Naive B cell (primary cell): Measurements from ENCODE around the gene TAL2. TPM values are rescaled to one million over a fixed set of nuclear protein-coding genes. Genes with fewer than 3 reads are reported as not detected.

Source experiments
- ATAC-seq, 2 donors: fragments of 150-1000 bp; cut with Tn5 transposase; 2 replicates each; pipeline ENCODE4 v1.10.0; 2021; ENCODE audit warnings: low read depth in 2 of 2, mild to moderate bottlenecking in 2 of 2, moderate library complexity in 2 of 2
- DNase-seq: peaks from one replicate; pipeline ENCODE4 v3.0.0; 2022
- H3K27ac Mint-ChIP-seq, 6 donors: one replicate each; pipeline ENCODE4 v1.8.0; 2020 to 2022; ENCODE audit warnings: mild to moderate bottlenecking in 6 of 6, mixed read lengths in 6 of 6, moderate library complexity in 5 of 6, inconsistent platforms in 2 of 6
- H3K27me3 Mint-ChIP-seq, 3 donors: one replicate each; pipeline ENCODE4 v1.8.0; 2021 to 2022; ENCODE audit warnings: mixed read lengths in 3 of 3, mild to moderate bottlenecking in 1 of 3
- H3K36me3 Mint-ChIP-seq, 2 donors: one replicate each; pipeline ENCODE4 v1.8.0; 2020 to 2022; ENCODE audit warnings: mixed read lengths in 2 of 2, inconsistent platforms in 1 of 2, mild to moderate bottlenecking in 1 of 2
- H3K4me1 Mint-ChIP-seq, 3 donors: one replicate each; pipeline ENCODE4 v1.8.0; 2020 to 2022; ENCODE audit warnings: mixed read lengths in 3 of 3, inconsistent platforms in 1 of 3, mild to moderate bottlenecking in 1 of 3, moderate library complexity in 1 of 3
- H3K4me3 Mint-ChIP-seq, 8 donors: one replicate each; pipeline ENCODE4 v1.8.0; 2020 to 2022; ENCODE audit warnings: mild to moderate bottlenecking in 8 of 8, mixed read lengths in 8 of 8, moderate library complexity in 8 of 8, inconsistent platforms in 2 of 8
- H3K9me3 Mint-ChIP-seq, 7 donors: one replicate each; pipeline ENCODE4 v1.8.0; 2020 to 2022; ENCODE audit warnings: mixed read lengths in 7 of 7, mild to moderate bottlenecking in 5 of 7, inconsistent platforms in 2 of 7, moderate library complexity in 1 of 7
- polyA plus RNA-seq, 6 donors: library from polyadenylated mRNA; unstranded; fragments of 300-500 nt; fragmentation: Illumina TruSeq; gene quantifications; one replicate each; pipeline ENCODE4 v1.2.3, GENCODE V29; 2021; ENCODE audit warnings: low read depth in 6 of 6

The TAL2 gene
- polyA plus RNA-seq: 1 to 10 TPM; 1.4 to 5.3 (median 2.5) TPM

GRCh38 chr9:105662184-105663104, at the start of gene TAL2:
TSS of gene TAL2 (plus strand) at chr9:105662457. CDS start at chr9:105662497, 40 bp downstream.
- H3K4me3 Mint-ChIP-seq: peak within 1 kb of the TSS; percentile 3 to 86 (median 56)
- peaks cover 0 to 2% (median 0%) of the 10 kb centered on the region in 7 donors for H3K9me3 Mint-ChIP-seq
- peak within 1 kb of the TSS; percentile 78 to 98 (median 92) for H3K27ac Mint-ChIP-seq

GRCh38 chr9:105621001-105621400, 41.3 kb upstream of the TAL2 start:
- Mint-ChIP-seq H3K4me3 (no peak overlapping the region), H3K4me1 (no peaks in the 10 kb centered on the region), H3K27me3 (no peaks in the 10 kb centered on the region), H3K36me3 (peaks cover 8 to 12% of the 10 kb centered on the region in 2 donors), H3K9me3 (no peaks in the 10 kb centered on the region), H3K27ac (no peak overlapping the region)
- DNase-seq: no peak
- ATAC-seq: no peak

More at GRCh38 chr9:105662184-105663104, at the start of gene TAL2:
- H3K36me3 Mint-ChIP-seq: no peaks in the 10 kb centered on the region
- peaks cover 20 to 36% (median 28%) of the 10 kb centered on the region in 3 donors for H3K4me1 Mint-ChIP-seq
- ATAC-seq (peak; percentile 95 to 97), DNase-seq (peak; percentile 71)
- H3K27me3 Mint-ChIP-seq: peaks cover 7 to 12% (median 11%) of the 10 kb centered on the region in 3 donors

- no peaks in the 10 kb centered on the region for H3K4me1 Mint-ChIP-seq
- peaks cover 0 to 6% (median 0%) of the 10 kb centered on the region in 7 donors for H3K9me3 Mint-ChIP-seq
- H3K27ac Mint-ChIP-seq: peak overlapping the region in 1 of 6 donors; percentile 23
- no peak overlapping the region for H3K4me3 Mint-ChIP-seq
- ATAC-seq: no peak
- no peak for DNase-seq
- H3K36me3 Mint-ChIP-seq: peaks cover 20 to 21% of the 10 kb centered on the region in 2 donors
- H3K27me3 Mint-ChIP-seq: no peaks in the 10 kb centered on the region
Measured at GRCh38 chr9:105625088-105625487, 37.2 kb upstream of the TAL2 start.

DNA sequence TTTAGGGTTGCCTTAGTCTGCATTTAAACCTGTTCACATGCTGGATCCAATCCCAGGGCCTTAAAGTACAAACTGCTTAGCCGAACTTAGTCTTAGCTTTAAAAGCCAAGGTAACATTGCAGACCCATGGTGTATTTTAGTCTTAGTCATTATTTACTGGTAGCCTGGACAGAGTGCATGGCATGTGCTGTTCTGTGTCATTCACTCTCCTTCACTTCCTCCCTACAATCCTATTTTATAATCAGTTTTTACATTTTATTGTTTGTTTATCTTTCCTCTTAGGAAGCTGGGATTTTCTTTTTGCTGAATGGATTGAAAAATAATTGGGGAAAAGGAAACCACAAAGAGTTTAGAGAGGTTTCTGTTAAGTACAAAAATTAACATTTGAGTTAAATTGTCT, 29.4 kb upstream of the TAL2 start:
- no peak overlapping the region for H3K4me3 Mint-ChIP-seq
- H3K36me3 Mint-ChIP-seq: peaks cover 10 to 30% of the 10 kb centered on the region in 2 donors
- ATAC-seq (no peak), DNase-seq (no peak)
- no peak overlapping the region for H3K27ac Mint-ChIP-seq
- no peaks in the 10 kb centered on the region for H3K27me3 Mint-ChIP-seq
- no peaks in the 10 kb centered on the region for H3K4me1 Mint-ChIP-seq
- H3K9me3 Mint-ChIP-seq: peaks cover 0 to 7% (median 0%) of the 10 kb centered on the region in 7 donors

DNA sequence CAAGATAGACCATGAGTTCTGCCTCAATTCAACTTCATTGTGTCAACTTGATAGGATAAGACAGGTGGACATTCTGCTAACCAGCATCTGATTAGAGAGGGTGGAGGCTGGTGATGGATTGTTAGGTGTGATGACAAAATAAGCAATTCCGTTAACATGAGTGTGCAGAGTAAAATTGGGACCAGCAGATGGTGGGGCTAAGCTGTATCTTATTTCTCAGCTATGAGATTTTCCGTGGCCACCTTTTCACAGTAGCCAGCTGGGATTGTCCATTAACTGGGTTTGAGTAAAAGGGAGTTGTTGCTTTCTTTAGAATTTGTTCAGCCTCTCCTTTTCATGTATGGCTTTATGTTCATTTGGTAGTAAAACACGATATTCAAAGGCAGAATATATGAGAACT, 28.8 kb upstream of the TAL2 start:
- no peak for ATAC-seq
- Mint-ChIP-seq H3K4me1 (no peaks in the 10 kb centered on the region), H3K27me3 (no peaks in the 10 kb centered on the region), H3K4me3 (no peak overlapping the region), H3K9me3 (peaks cover 0 to 7% (median 0%) of the 10 kb centered on the region in 7 donors), H3K36me3 (peaks cover 8 to 25% of the 10 kb centered on the region in 2 donors), H3K27ac (peak overlapping the region in 2 of 6 donors; percentile 28 to 72)
- no peak for DNase-seq

DNA sequence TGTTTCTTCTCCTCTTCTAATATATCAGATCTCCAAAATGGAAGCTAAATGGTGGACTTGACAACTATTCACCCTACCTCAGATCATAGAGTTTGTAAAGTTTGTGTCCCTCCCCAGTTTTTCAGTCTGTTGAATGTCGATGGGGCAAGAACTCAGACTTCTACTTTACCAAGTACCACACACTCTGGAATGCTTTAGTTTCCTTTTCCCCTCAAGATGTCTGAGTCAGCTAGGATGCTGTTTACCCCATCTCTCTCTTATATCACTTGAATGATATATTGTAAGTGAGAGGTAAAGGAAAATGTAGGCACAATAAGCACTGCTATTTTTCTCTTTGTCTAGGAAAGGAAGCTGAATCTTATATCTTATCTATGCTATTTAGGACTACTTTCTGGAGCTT, 25.9 kb upstream of the TAL2 start:
- no peaks in the 10 kb centered on the region for H3K27me3 Mint-ChIP-seq
- H3K36me3 Mint-ChIP-seq: peaks cover 8 to 19% of the 10 kb centered on the region in 2 donors
- no peak for ATAC-seq
- H3K9me3 Mint-ChIP-seq: no peaks in the 10 kb centered on the region
- no peaks in the 10 kb centered on the region for H3K4me1 Mint-ChIP-seq
- H3K4me3 Mint-ChIP-seq: no peak overlapping the region
- no peak for DNase-seq
- peak overlapping the region in 1 of 6 donors; percentile 47 for H3K27ac Mint-ChIP-seq

- H3K27me3 Mint-ChIP-seq: no peaks in the 10 kb centered on the region
- peaks cover 8 to 20% of the 10 kb centered on the region in 2 donors for H3K36me3 Mint-ChIP-seq
- DNase-seq (no peak), ATAC-seq (no peak)
- H3K4me3 Mint-ChIP-seq: no peak overlapping the region
- H3K4me1 Mint-ChIP-seq: no peaks in the 10 kb centered on the region
- H3K27ac Mint-ChIP-seq: no peak overlapping the region
- no peaks in the 10 kb centered on the region for H3K9me3 Mint-ChIP-seq
Measured at GRCh38 chr9:105637787-105638395, 24.4 kb upstream of the TAL2 start.

- H3K4me3 Mint-ChIP-seq: no peak overlapping the region
- no peak for DNase-seq
- no peaks in the 10 kb centered on the region for H3K4me1 Mint-ChIP-seq
- no peak overlapping the region for H3K27ac Mint-ChIP-seq
- no peak for ATAC-seq
- no peaks in the 10 kb centered on the region for H3K9me3 Mint-ChIP-seq
- H3K36me3 Mint-ChIP-seq: peaks cover 8 to 19% of the 10 kb centered on the region in 2 donors
- no peaks in the 10 kb centered on the region for H3K27me3 Mint-ChIP-seq
Measured at GRCh38 chr9:105639936-105640335, 22.3 kb upstream of the TAL2 start.

GRCh38 chr9:105643795-105644194, 18.5 kb upstream of the TAL2 start:
- Mint-ChIP-seq H3K27me3 (no peaks in the 10 kb centered on the region), H3K9me3 (no peaks in the 10 kb centered on the region), H3K4me1 (no peaks in the 10 kb centered on the region), H3K36me3 (peaks cover 0 to 5% of the 10 kb centered on the region in 2 donors), H3K27ac (no peak overlapping the region), H3K4me3 (no peak overlapping the region)
- DNase-seq: no peak
- ATAC-seq: no peak

GRCh38 chr9:105646879-105647594, 15.2 kb upstream of the TAL2 start:
- Mint-ChIP-seq H3K4me1 (no peaks in the 10 kb centered on the region), H3K27ac (no peak overlapping the region), H3K36me3 (no peaks in the 10 kb centered on the region), H3K27me3 (no peaks in the 10 kb centered on the region), H3K9me3 (no peaks in the 10 kb centered on the region), H3K4me3 (no peak overlapping the region)
- ATAC-seq: no peak
- no peak for DNase-seq

DNA sequence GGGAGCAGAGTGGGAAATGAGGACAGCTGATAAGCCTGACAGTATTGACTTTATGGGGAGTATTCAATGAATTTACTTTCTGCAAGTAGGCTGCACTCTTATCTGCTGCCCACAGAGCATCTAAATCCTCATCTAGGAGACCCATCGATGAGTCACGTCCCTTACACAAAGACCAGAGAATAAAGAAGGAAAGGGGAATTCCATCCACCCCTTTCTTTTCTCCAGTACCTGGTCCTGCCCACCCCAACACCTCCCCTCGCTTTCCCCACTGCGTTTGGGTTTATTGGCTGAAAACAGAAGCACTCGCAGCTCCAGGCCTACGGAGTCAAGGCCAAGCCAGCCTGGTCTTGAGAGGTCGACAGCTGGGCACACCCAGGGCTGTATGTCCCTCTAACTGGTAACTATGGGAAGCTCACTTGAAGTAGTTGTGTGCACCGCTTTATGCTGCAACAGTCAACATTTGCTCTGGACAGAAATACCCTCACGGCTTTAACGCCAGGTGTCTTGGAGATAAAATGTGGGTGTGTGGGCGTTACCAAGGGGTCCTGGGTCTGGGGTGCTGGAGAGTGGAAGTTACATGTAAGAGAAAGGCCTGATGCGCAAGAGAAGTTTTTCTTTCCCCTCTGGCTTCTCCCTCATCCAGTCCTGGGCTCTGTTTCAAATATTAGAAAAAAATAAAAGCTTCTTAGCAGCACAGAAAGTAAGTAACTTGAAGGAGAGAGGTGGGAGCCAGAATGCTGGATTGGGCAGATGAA, 14.5 kb upstream of the TAL2 start:
- Mint-ChIP-seq H3K27me3 (no peaks in the 10 kb centered on the region), H3K36me3 (no peaks in the 10 kb centered on the region), H3K27ac (no peak overlapping the region), H3K4me1 (no peaks in the 10 kb centered on the region), H3K4me3 (no peak overlapping the region), H3K9me3 (peaks cover 0 to under 1% (median 0%) of the 10 kb centered on the region in 7 donors)
- DNase-seq (no peak), ATAC-seq (no peak)

DNA sequence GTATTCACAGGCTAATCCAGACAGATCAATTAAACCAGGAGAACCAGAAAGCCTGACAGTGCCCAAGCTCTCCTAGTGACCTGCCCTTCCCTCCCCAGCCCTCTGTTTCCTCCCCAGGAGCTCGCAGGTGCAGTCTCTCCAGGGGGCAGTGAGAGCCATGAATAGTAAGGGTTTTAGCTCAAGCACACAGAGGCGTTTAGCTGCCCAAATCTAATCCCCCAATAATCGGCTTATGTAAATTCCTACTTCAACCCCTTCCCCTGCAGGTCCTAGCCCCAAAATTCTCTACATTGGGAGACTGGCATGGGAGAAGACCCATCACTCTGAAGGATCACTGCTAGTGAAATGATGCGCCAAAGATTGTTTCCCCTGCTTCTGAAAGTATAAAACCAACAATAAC, 10.5 kb upstream of the TAL2 start:
- ATAC-seq (no peak), DNase-seq (no peak)
- H3K36me3 Mint-ChIP-seq: no peaks in the 10 kb centered on the region
- H3K9me3 Mint-ChIP-seq: peaks cover 0 to 3% (median 0%) of the 10 kb centered on the region in 7 donors
- peak overlapping the region in 1 of 6 donors; percentile 21 for H3K27ac Mint-ChIP-seq
- peaks cover 5 to 12% (median 6%) of the 10 kb centered on the region in 3 donors for H3K4me1 Mint-ChIP-seq
- no peak overlapping the region for H3K4me3 Mint-ChIP-seq
- H3K27me3 Mint-ChIP-seq: peaks cover 0 to 12% (median 11%) of the 10 kb centered on the region in 3 donors
